ENCODE measurements around the gene NXT1.
"Not testable (repeated sequence)": the region's sequence is repeated elsewhere in the genome, so short reads cannot be mapped to it uniquely, and the experiment has no call there.

The NXT1 gene

DNA sequence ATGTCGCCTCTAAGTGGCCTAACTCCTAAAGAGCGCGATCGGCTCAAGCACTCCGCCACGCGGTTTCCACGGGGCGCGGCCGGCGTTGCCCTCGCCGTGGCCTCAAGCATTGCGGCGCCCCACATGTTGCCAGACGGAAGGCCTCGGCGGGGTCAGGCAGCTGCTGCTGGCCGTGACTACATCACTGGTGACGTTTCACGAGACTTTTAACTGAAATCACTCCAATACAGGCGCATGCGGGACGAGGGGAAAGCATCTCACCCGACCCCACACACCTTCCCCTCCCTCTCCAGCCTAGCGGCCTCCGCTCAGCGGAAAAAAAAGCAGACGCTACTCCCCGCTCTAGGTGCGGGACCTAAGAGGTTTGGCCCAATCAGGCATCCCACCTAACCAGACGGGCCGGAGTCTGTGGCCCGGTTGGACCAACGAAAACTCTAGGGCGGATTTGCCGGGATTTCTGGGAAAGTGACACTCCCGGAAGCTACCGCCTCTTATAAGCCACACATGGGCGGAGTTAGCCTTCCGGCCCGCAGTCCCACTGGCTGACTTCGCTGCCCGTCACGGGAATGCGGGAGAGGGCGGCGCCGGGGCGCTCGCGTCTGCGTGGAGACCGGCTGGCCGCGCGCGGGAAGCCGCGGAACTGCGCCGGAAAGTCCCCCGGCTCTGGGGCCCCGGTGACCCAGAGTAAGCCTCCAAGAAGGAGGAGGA is at the start of gene NXT1:
TSS of gene NXT1 (plus strand) at position 596 of the 708 bp plus-strand sequence. CDS start 3,251 bp downstream, outside the sequence.
- DNase-seq = peak; percentile 97

DNA sequence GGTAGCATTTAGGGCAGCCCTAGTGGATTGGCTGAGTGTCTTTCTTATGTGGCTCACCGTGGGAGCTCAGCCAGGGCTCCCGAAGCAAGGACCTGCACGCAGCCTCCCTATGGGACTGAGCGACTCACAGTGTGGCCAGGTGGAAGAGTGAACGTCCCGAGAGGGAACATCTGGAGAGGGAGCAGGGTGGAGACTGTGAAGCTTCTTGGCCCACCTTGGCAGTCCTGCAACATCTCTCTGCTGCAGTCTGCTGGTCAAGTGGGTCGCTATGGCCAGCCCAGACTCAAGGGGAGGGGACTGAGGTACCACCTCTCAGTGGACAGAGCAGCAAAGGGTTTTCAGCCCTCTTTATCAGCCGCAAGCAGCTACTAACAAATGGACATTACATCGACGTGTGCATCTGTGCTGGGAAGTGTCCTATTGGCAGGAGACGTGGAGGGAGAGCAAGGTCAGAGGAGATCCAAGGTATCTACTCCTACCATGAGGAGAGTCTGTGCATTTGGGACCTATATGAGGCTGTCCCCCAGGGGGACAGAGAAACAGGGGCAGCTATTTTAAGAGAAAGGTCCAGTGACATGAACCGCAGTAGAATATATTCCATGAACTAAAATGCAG is 49.0 kb upstream of the NXT1 start:
- no peak for DNase-seq

DNA sequence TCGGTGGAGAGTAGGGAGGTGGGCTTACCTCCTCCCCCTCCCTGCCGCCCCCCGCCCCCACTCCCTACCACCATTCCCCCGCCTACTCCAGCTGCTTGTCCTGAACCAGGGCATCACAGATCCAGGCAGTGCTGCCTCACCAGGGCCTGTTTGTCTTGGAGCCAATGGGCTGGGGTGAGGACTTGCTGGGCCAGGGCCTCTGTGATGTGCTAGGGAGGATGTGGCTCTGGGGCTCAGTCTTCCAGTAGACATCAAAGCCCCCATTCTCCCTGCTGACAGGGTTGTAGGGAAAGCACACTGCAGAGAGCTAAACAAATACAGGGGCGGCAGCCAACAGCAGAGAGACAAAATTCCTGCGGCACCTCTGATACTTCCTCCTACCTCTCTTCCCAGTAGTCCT is 48.2 kb upstream of the NXT1 start:
- DNase-seq = no peak

DNA sequence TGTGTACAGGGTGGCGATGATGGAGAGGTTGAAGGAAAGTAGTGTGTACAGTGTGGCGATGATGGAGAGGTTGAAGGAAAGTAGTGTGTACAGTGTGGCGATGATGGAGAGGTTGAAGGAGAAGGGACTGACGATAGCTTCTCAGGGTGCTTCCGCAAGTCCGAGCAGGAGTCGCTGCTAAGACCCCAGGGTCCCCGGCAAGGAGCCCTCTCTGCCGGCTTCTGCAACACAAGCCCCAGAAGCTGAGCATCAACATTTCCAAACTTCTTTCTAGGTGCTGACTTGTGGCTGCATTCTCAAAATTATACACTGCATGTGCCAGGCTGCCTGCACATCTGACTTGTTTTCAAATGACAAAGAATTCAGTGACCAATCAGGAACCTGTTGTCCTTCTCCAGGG is 47.8 kb upstream of the NXT1 start:
- DNase-seq = no peak

DNA sequence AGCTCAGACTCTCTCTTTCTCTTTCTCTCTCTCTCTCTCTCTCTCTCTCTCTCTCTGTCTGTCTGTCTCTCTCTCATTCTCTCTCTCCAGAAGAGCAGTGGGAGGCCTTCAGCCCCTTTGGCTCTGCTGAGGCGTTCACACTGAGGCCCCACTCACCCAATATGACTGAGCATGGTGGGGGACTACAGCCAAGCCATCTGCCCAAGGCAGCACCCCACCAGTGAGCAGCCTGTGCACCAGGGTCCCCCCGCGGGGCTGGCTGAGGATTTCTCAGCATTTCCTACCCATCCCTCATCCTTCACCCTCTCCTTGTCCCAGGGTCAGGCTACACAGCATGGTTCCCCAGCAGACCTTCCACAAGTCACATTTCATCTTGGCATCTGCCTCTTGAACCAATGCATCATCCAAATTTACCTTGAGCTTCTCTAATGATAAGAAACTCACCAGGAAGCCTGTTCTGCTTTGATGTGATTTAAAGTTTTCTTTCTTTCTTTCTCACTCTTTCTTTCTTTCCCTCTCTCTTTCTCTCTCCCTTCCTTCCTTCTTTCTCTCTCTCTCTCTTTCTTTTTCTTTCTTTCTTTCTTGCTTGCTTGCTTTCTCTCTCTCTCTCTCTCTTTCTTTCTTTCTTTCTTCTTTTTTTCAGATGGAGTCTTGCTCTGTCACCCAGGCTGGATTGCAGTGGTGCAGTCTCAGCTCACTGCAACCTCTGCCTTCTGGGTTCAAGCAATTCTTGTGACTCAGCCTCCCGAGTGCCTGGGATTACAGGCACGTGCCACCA is 47.1 kb upstream of the NXT1 start:
- DNase-seq = no peak

DNA sequence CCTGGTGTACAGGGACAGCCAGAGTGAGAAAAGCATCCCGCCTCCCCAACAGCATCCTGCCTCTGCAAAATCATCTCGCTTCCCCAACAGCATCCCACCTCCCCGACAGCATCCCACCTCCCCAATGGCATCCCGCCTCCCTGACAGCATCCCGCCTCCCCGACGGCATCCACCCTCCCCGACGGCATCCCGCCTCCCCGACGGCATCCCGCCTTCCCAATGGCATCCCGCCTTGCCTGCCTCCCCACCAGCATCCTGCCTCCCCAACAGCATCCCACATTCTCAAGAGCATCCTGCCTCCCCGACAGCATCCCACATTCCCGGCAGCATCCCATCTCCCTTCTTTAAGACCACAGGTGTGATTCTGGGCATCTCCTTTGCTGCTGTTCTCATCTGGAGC is 46.0 kb upstream of the NXT1 start:
- DNase-seq = no peak

DNA sequence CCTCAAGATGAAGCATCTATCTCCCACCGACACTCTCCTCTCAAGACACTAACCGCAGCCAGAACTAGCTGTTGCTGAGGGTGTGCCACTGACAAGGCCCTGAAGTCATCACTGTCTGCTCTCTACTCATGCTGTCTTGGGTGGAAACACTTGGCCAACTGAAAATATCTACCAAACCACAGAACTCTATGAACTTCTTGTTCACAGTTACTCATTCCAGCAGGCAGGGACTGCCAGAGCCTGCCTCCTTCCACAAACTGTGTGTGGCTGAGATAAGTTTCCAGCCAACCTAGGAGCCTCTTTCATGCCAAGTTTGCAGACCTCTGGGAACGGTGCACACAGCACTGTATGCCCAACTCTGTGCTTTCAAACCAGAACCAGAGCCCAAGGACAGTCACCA is 45.5 kb upstream of the NXT1 start:
- no peak for DNase-seq

DNA sequence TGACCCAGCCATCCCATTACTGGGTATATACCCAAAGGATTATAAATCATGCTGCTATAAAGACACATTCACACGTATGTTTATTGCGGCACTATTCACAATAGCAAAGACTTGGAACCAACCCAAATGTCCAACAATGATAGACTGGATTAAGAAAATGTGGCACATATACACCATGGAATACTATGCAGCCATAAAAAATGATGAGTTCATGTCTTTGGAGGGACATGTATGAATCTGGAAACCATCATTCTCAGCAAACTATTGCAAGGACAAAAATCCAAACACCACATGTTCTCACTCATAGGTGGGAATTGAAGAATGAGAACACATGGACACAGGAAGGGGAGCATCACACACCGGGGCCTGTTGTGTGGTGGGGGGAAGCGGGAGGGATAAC is 43.2 kb upstream of the NXT1 start:
- DNase-seq = not testable (repeated sequence)

DNA sequence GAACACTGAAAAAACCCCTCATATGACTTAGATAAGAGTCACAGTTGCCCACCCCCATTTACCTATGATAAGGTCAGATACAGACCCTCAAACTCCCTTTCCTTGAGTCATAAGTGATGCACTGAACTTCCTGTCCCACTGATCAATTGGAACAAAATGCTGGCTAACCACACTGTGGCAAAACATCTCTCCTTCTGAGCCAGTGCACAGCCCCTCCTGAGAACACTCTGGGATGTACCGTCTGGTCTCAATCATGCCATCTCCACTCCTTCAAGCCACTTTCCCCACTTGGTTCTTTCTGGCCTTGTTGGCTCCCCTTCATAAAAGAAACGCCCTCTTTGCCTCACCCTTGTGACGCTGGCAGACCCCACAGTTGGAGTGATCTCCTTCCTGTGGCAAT is 42.6 kb upstream of the NXT1 start:
- no peak for DNase-seq

DNA sequence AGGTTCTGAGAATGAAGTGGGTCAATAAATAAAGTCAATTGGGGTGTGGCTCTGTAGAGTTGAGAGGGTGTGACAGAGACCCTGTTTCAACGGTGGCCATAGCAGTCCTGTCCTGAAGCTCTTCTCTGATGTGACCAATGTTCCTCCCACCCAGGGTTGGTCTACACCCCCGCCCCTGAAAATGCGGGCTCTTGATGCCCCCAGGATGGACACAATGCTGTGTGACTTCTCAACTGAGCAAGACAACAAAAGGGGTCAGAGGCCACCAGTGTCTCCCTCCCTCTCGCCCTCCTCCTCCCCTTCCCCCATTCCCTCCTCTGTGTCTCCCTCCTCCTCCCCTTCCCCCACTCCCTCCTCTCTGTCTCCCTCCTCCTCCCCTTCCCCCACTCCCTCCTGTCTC is 41.7 kb upstream of the NXT1 start:
- no peak for DNase-seq

DNA sequence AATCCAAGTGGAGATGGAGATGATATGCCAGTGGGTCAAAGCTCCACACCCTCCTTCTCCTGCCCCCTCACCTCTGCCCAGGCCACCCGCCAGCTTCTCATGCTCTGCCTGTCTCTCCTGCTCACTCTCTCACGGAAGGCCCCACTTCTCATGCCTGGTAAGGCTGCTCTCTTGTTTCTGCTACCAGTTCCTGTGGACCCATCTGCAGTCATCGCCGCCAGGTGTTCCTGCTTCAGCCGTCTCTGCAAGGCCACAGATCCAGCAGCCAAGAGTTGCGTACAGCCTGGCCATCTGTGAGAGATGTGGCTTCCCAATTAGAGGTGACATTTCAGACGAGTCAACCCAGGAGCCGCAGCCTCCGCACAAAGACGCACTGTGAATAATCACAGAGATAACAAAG is 40.8 kb upstream of the NXT1 start:
- DNase-seq = no peak

DNA sequence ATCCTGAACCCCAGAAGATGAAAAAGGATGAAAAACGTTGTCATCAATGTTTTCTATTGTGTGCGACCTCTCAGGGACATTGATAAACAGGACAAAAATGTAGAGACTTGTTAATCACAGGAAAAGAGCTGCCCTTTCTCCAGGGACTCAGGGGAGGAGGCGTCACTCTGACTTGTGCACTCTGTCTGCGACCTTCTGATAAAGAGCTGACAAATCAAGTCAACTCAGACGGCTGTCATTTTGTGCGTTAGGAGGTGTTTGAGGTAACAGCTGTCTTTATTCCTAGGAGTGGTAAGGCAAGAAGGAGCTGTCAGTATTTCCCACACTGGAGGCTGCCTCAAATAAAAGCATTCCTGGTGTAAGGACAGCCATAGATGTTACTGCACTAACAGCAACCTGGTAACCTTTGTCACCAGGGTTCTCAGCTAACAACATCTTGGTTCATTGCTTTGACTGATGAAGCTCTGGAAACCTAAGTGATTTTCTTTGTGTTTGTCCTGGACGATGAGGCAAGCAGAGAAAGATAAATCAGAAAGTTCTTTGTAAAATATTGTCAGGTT is 38.6 kb upstream of the NXT1 start:
- DNase-seq = no peak

DNA sequence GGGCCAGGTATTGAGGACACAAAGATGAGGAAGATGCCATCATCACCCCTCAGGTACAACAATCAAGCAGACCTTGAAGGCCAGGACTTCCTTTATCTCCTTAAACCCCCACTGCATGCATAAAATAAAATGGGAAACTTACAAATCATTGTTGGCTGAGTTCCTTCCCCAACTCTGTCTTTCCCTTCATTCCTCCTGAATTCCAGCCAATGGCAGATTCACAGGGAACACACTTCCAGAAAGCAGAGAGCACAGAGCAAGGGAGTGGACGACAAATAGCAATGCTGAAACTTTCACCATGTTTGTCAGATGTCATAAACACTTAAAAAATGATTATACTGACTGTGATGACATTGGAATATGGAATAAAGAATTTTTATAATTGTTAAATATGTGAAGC is 37.3 kb upstream of the NXT1 start:
- DNase-seq = no peak

DNA sequence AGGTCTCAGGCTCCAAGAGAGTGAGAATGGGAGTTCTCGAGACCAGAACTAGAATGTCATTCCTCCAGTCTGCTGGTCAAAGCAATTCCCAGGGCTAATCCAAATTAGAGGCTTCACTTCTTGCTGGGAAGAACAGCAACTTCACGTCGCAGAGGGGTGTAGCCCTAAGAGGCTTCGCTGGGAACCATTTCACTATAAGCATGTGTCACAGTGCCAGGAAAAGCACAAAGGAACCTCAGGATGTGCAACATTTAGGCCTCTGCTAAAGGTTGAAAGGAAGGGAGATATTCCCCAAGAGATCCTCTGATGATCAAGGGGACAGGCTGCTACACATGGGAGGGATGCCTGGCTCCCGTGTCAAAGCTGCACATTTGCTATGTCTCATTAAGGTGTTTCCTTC is 35.9 kb upstream of the NXT1 start:
- DNase-seq = no peak

DNA sequence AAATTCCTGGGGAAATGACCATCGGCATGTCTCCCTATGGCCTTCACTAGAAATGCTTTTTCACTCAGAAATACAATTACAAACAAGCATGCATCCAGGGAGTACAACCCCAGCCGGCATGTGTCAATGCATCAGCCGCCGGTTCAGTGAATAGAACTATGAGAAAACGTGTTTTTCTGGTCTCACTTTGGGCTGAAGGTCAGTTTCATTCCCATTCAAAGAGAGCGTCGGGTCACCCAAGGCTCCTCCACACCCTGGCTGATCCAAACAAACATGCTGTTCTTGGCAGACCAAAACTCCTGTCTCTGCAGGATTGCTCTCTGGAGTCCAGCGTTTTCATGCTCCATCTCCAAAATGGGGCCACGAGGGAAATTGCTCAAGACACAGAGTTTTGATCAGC is 35.5 kb upstream of the NXT1 start:
- no peak for DNase-seq

DNA sequence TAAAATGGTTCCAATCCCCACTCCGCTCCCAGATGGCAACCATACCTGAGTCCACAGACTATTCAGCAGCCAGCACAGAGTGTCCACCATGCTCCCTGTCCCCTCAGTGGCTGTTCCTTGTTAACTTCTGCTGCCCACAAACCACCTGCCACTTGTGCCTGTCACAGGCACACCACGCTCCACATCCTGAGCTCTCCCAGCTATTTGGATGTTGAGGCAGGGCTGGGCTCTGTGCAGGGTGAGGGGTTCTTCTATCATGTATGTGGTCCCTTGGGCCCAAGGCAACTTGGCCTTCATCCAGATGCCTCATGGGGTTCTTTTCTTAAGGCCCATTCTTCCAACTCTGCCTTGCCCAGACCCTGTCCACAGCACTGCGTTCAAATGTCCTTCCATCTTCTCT is 34.0 kb upstream of the NXT1 start:
- no peak for DNase-seq

DNA sequence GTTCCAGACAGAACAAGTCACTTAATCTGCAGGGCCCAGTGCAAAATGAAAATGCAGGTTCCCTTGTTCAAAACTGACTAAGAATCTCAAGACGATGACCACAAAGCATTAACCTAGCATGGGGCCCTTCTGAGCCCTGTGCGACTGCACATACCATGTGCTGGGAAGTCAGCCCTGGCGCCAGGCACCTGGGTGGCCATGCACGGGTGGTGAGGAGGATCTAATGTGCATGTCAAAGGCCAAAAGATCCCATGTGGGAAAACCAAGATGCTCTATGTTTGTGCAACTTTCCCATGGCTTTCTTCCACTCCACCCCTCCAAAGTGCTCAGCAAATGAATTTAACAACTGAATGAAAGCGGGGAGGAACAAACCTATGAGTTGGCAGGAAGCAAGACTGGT is 33.5 kb upstream of the NXT1 start:
- DNase-seq = no peak

DNA sequence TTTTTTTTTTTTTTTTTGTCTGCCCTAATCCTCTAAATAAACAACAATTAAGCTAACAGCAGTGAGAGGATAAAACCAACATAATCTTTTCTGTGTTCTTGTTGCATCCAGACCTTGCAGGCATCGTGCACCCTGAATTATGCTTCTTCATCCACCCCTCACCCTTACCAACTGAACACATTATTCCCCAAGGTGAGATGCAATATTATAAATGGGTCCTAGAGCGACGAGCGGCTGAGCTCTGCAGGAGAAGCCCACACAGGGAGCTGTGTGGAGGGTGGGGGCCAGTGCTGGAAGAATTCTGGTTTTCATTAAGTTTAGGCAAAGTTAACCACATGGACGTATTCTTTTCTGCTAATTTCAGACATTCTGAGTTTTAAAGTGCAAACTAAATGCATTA is 32.2 kb upstream of the NXT1 start:
- DNase-seq = no peak

DNA sequence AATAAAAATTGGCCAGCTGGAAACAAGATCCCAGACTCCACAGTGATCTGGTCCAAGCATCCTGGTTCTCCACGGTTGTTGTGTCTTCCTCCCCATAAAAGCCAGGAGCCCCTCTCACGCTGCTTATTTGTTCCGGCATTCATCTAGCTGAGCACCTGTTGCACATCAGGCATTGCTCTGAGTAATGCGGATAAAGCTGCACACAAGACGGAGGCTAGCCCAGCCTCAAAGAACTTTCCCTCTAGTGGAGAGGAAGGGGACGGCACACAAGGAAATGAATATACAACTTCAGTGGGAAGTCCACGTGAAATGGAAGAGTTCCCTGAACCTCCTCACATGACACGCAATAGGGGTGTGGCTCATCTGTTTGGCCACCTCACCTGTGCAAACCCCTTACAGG is 30.3 kb upstream of the NXT1 start:
- no peak for DNase-seq

DNA sequence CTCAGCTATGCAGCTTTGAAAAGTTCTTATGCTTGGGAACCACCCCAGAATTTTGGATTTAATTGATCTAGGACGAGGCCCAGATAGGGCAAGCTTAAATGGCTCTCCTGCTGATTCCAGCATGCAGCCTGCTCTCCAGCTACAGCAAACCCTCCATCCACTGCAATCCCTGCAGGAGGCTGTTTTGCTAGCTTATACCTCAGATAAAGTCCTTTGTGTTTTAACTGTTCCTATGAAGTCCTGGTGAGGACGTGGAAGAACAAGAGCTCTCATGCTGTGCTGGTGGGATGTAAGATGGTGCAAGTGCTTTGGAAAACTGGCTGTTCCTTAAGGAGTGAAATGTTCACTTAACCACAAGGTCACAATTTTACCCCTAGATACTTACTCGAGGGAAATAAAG is 25.5 kb upstream of the NXT1 start:
- no peak for DNase-seq

DNA sequence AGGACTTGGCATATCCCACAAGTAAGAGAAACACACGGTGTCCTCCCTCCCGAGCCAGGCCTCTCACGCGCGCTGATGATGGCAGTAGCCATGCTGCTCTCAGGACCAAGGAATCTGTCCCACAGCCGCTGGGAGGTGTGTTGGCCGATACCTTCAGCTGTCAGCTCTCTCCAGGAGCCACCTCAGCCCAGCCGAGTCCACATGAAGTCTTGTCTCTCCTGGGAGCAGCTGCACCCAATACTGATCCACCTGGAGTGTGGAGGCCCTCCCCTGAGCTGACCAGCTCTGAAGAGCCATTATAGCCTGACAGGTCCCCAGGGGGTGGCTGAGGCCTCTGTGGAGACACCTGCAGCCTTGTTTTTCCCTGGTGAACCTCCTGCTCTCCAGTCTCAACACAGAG is 23.8 kb upstream of the NXT1 start:
- DNase-seq = no peak

DNA sequence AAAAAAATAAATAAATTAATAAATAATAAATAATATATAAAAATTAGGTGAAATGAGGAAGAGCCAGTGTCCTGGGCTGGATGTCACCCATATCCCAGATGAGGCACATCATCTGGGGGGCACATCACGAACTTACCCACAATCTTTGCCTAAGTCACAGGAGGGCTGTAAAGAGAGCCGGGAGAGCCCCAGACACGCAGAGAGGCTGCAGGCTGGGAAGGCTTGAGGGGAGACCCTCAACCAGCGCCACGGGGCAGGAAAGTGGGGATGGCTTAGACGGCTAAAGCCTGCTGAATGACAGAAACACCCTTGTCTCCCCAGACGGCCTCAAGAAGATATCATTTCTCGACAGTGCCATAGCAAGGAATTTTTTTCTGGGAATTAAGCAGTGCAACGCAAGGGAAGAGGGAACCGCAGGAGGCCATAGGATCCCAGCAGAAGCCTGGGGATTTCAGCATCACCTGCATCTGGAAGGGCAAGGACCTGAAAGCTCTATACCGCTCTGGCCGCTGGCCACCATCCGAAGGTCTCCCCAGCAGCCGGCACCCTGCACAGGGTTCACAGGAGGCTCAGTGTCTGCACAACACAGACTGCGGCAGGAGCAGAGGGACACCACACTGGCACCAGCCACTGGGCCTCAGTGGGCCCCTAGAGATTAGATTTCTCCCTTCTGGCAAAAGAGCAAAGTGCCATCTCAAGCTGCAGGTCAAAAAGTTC is 22.8 kb upstream of the NXT1 start:
- DNase-seq = no peak

Measured in T1000 (cell line).